GM23338 (cell line): ENCODE measurements around the gene NEK10. TPM values are rescaled to one million over a fixed set of nuclear protein-coding genes. Genes with fewer than 3 reads are reported as not detected.

Experiments used
- ATAC-seq: fragments of 200-7000 bp; cut with Tn5 transposase; 3 replicates; pipeline ENCODE4 v1.9.1; 2020
- DNase-seq: peaks from one replicate; pipeline ENCODE4 v3.0.0-alpha.2; 2015; ENCODE audit warnings: low spot score
- H2AFZ ChIP-seq: fragments of 200-600 bp; sonication (generic); 2 replicates; pipeline ENCODE4 v1.8.0; 2016; ENCODE audit warnings: antibody characterized with exemption, mild to moderate bottlenecking, moderate library complexity
- H3F3A ChIP-seq: fragments of 200-600 bp; sonication (generic); replicated peaks from 2 replicates; pipeline ENCODE4 v1.8.0; 2017; ENCODE audit warnings: antibody characterized with exemption, mixed run types, low read depth
- H3K27ac ChIP-seq: fragments of 200-600 bp; sonication (generic); 2 replicates; pipeline ENCODE4 v1.6.1; 2016; ENCODE audit warnings: low read depth
- H3K27me3 ChIP-seq: fragments of 200-600 bp; sonication (generic); 2 replicates; pipeline ENCODE4 v1.8.0; 2016; ENCODE audit warnings: mild to moderate bottlenecking, mixed run types, moderate library complexity; ENCODE audit not compliant: insufficient read depth
- H3K36me3 ChIP-seq: fragments of 200-600 bp; sonication (generic); 2 replicates; pipeline ENCODE4 v1.8.0; 2016; ENCODE audit warnings: mild to moderate bottlenecking; ENCODE audit not compliant: insufficient read depth
- H3K4me1 ChIP-seq: fragments of 200-600 bp; sonication (generic); 2 replicates; pipeline ENCODE4 v1.8.0; 2016; ENCODE audit warnings: mild to moderate bottlenecking, moderate library complexity; ENCODE audit not compliant: insufficient read depth
- H3K4me2 ChIP-seq: fragments of 200-600 bp; sonication (generic); 2 replicates; pipeline ENCODE4 v1.7.1; 2017; ENCODE audit warnings: mixed run types
- H3K4me3 ChIP-seq: fragments of 200-600 bp; sonication (generic); 2 replicates; pipeline ENCODE4 v1.6.1; 2016; ENCODE audit warnings: mixed run types
- H3K79me2 ChIP-seq: fragments of 200-600 bp; sonication (generic); replicated peaks from 2 replicates; pipeline ENCODE4 v1.8.0; 2017; ENCODE audit warnings: mild to moderate bottlenecking; ENCODE audit not compliant: insufficient read depth
- H3K9me2 ChIP-seq: fragments of 200-600 bp; sonication (generic); 2 replicates; pipeline ENCODE4 v1.8.0; 2017; ENCODE audit not compliant: insufficient read depth
- H4K20me1 ChIP-seq: fragments of 200-600 bp; sonication (generic); replicated peaks from 2 replicates; pipeline ENCODE4 v1.8.0; 2017; ENCODE audit warnings: mild to moderate bottlenecking; ENCODE audit not compliant: insufficient read depth
- H3K27ac Mint-ChIP-seq: 2 replicates; pipeline ENCODE4 v1.8.0; 2020; ENCODE audit warnings: inconsistent platforms, mild to moderate bottlenecking, moderate library complexity, mixed read lengths
- H3K27me3 Mint-ChIP-seq: 3 replicates; pipeline ENCODE4 v1.8.0; 2022; ENCODE audit warnings: low read depth, mild to moderate bottlenecking, moderate library complexity, mixed read lengths, inconsistent platforms; ENCODE audit not compliant: insufficient read depth, poor library complexity
- H3K36me3 Mint-ChIP-seq: 3 replicates; pipeline ENCODE4 v1.8.0; 2021; ENCODE audit warnings: low read depth, mild to moderate bottlenecking, inconsistent platforms, moderate library complexity, mixed read lengths
- H3K4me1 Mint-ChIP-seq: 3 replicates; pipeline ENCODE4 v1.8.0; 2020; ENCODE audit warnings: mild to moderate bottlenecking, inconsistent platforms, mixed read lengths
- H3K4me3 Mint-ChIP-seq: 3 replicates; pipeline ENCODE4 v1.8.0; 2021; ENCODE audit warnings: moderate library complexity, mild to moderate bottlenecking, inconsistent platforms, mixed read lengths
- H3K9me3 Mint-ChIP-seq: 3 replicates; pipeline ENCODE4 v1.8.0; 2020; ENCODE audit warnings: moderate library complexity, mild to moderate bottlenecking, inconsistent platforms, mixed read lengths
- CREB1 ChIP-seq: fragments of 250-450 bp; sonication (Bioruptor Pico); IDR thresholded peaks from 2 replicates; pipeline ENCODE4 v1.5.0; 2020; ENCODE audit warnings: low read depth, mild to moderate bottlenecking, moderate library complexity
- EZH2 ChIP-seq: fragments of 200-600 bp; sonication (generic); IDR thresholded peaks from one replicate; pipeline ENCODE4 v1.8.0; 2017; ENCODE audit warnings: antibody characterized with exemption, mild to moderate bottlenecking, low read depth; ENCODE audit not compliant: unreplicated experiment
- EZH2phosphoT487 ChIP-seq: fragments of 200-600 bp; sonication (generic); IDR thresholded peaks from one replicate; pipeline ENCODE4 v1.8.1; 2018; ENCODE audit warnings: antibody characterized with exemption; ENCODE audit not compliant: unreplicated experiment
- JUNB ChIP-seq: IDR thresholded peaks from one replicate; pipeline ENCODE4 v1.6.1; 2016; ENCODE audit warnings: antibody characterized with exemption; ENCODE audit not compliant: unreplicated experiment
- NANOG ChIP-seq: IDR thresholded peaks from 2 replicates; pipeline ENCODE4 v1.6.1; 2016; ENCODE audit warnings: antibody characterized with exemption, borderline replicate concordance
- POLR2AphosphoS5 ChIP-seq: IDR thresholded peaks from 2 replicates; pipeline ENCODE4 v1.6.1; 2016; ENCODE audit warnings: antibody characterized with exemption, low read depth
- REST ChIP-seq: IDR thresholded peaks from one replicate; pipeline ENCODE4 v1.6.1; 2018; ENCODE audit warnings: antibody characterized with exemption; ENCODE audit not compliant: unreplicated experiment
- STAT1 ChIP-seq: IDR thresholded peaks from one replicate; pipeline ENCODE4 v1.6.1; 2016; ENCODE audit warnings: antibody characterized with exemption; ENCODE audit not compliant: unreplicated experiment
- ZNF462 ChIP-seq: fragments of 250-450 bp; sonication (Bioruptor Pico); IDR thresholded peaks from 2 replicates; pipeline ENCODE4 v1.5.0; 2020; ENCODE audit warnings: mild to moderate bottlenecking, moderate library complexity
- polyA plus RNA-seq: library from polyadenylated mRNA; unstranded; fragments of >200 nt; fragmentation: Nextera tagmentation; extraction: Ambion mirVana; gene quantifications from 2 replicates; pipeline ENCODE4 v1.2.1, GENCODE V29; 2016
- total RNA-seq: library from RNA; depleted of rRNA; stranded (reverse); fragments of >200 nt; shearing (Covaris generic); gene quantifications from 2 replicates; pipeline ENCODE4 v1.2.3, GENCODE V29; 2014

Gene NEK10
- total and polyA plus RNA-seq, 2 experiments from 2014 or later = 0.55 to 2.0 TPM

DNA sequence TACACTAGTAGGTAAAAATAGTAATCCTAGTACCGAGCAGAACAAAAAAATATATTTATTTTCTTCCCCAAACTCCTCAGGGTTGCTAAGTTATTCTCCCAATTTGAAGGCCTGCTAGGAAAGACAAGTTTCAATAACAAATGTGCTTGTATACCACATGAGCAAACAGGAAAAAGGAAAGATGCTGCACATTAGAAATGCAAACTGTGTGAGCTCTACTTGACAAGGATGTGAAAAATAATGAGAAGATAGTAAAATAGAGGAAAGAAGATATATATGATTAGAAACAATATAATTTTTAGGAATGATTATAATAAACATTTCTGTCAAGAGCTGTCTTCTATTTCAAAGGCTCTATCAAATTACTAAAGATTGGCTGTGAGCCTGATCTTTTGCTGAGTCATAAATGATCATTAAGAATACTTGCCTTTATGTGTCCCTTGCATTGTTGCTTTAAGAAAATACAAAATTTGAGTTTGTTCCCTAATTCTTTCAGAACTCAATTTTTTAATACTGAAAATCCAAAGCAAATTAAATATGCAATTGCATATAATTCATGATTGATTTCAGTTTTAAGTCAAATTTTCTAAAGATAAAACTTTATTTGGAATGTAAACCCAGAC is 174.2 kb downstream of the NEK10 start (continued):
- TF ChIP-seq ZNF462 (CRISPR knock-in tag) = no peak
- no peak for TF ChIP-seq NANOG
- no peak for TF ChIP-seq POLR2AphosphoS5
- TF ChIP-seq STAT1 = no peak
- TF ChIP-seq EZH2 = no peak

GRCh38 chr3:27193056-27193455 is 176.1 kb downstream of the NEK10 start:
- no peak overlapping the region for H2AFZ ChIP-seq
- H3K4me1 Mint-ChIP-seq = peaks cover 6% of the 10 kb centered on the region; the same call in 2 of the 3 replicates
- ATAC-seq (no peak), DNase-seq (no peak)
- peaks cover 13% of the 10 kb centered on the region for H3K36me3 Mint-ChIP-seq
- no peak overlapping the region for H3K27ac ChIP-seq
- no peaks in the 10 kb centered on the region for H3K27me3 ChIP-seq
- no peaks in the 10 kb centered on the region for H3K27me3 Mint-ChIP-seq
- no peaks in the 10 kb centered on the region for H3K36me3 ChIP-seq
- H3K4me2 ChIP-seq = no peak overlapping the region
- H3K79me2 ChIP-seq = no peaks in the 10 kb centered on the region
- H3K4me3 Mint-ChIP-seq = no peak overlapping the region
- 0 out of 2 replicates have a peak, but pooled peaks cover 5% of the 10 kb centered on the region for H3K9me2 ChIP-seq
- peaks cover 4% of the 10 kb centered on the region; the same call in 1 of the 2 replicates for H3K4me1 ChIP-seq
- H3K27ac Mint-ChIP-seq = no peak overlapping the region
- no peaks in the 10 kb centered on the region for H4K20me1 ChIP-seq
- no peak overlapping the region for H3K4me3 ChIP-seq
- H3F3A ChIP-seq = no peaks in the 10 kb centered on the region
- peaks cover 16% of the 10 kb centered on the region for H3K9me3 Mint-ChIP-seq
- TF ChIP-seq REST (no peak), JUNB (no peak), CREB1 (CRISPR knock-in tag) (no peak), POLR2AphosphoS5 (no peak), EZH2 (no peak), EZH2phosphoT487 (no peak)
